GM20000 (cell line): ENCODE data around the gene CCDC30.

Source experiments
- DNase-seq: peaks from one replicate; pipeline ENCODE4 v3.0.0; 2012; ENCODE audit warnings: low spot score
- TF ChIP-seq, protein P1 (sequence below): IDR thresholded peaks from 2 replicates; pipeline ENCODE4 v1.5.1; 2012; ENCODE audit warnings: mild to moderate bottlenecking, control low read depth; ENCODE audit errors: extremely low read depth, missing control alignments

The CCDC30 gene

DNA sequence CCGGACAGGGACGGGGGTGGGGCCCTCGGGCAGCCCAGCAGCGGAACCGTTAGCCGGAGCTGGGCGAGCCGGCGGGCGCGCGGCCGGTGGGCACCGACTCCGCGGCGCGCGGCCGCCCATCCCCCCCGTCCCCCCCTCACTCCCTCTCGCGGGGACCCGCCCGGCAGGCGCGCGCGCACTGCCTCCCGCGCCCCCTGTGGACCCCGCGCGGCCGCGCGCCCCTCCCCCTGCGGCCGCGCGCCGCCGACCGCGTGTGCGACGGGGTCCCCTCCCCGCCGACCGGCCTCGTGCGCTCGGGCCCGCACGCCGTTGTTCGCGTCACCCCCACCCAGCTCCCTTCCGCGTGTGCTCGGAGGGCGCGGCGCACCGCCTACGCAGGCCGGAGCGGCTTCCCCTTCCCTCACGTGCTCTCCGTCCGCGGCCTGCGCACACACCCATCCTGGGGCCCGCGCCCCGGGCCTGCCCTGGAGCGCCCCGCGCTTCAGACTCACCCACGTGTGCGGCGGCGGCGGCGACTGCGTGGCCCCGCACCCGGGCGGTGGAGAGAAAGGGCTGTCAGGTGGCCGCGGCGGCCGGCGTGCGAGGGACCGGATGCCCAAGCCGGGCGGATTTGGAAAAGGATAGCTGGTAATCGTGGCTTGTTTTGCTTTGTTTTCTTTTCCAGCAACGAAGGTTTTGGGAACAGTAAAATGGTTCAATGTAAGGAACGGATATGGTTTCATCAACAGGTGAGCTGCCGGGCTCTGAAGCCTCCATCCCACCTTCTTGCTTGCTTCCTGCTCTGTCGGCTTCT lies 219.8 kb downstream of the CCDC30 start:
- peak; percentile 91 for DNase-seq
- TF ChIP-seq, protein P1, sequence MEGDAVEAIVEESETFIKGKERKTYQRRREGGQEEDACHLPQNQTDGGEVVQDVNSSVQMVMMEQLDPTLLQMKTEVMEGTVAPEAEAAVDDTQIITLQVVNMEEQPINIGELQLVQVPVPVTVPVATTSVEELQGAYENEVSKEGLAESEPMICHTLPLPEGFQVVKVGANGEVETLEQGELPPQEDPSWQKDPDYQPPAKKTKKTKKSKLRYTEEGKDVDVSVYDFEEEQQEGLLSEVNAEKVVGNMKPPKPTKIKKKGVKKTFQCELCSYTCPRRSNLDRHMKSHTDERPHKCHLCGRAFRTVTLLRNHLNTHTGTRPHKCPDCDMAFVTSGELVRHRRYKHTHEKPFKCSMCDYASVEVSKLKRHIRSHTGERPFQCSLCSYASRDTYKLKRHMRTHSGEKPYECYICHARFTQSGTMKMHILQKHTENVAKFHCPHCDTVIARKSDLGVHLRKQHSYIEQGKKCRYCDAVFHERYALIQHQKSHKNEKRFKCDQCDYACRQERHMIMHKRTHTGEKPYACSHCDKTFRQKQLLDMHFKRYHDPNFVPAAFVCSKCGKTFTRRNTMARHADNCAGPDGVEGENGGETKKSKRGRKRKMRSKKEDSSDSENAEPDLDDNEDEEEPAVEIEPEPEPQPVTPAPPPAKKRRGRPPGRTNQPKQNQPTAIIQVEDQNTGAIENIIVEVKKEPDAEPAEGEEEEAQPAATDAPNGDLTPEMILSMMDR: no peak

DNA sequence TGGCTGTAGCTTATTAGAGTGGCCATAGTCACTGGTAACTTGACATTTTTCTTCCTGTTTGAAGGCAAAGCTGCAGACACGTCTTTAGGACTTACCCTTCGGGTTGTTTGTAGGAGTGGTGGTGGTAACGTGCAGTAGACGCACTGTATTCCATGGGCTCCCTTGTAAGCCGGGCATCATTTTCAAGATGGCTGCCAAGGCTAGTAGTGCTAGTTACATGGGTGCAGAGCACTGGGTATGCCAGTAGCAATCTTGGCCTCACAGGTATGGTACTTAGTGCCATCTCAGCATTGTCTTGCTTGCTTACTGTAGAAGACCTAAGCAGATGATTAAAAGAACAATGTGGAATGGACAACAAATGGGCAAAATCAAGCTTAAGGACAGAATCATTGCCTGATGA lies 221.1 kb downstream of the CCDC30 start:
- TF ChIP-seq, protein P1: no peak
- DNase-seq: no peak

DNA sequence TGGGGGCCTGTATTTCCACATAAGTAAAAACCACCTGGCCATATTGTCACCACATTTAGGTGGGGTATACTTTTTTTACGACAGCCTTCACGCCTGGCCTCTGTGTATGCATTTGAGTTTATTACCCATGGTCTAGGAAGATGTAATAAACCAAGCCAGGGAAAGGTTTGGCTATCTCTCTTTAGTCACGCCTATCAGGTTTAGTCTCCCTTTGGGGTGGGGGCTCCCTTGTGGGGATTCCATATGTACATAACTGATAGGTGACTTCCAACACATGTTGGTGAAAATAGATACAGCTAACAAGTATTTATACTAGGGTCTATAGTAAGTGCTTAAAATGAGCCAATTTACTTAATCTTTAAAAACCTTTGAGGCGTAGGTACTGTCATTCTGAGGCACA lies 223.3 kb downstream of the CCDC30 start:
- no peak for DNase-seq
- TF ChIP-seq, protein P1: no peak

DNA sequence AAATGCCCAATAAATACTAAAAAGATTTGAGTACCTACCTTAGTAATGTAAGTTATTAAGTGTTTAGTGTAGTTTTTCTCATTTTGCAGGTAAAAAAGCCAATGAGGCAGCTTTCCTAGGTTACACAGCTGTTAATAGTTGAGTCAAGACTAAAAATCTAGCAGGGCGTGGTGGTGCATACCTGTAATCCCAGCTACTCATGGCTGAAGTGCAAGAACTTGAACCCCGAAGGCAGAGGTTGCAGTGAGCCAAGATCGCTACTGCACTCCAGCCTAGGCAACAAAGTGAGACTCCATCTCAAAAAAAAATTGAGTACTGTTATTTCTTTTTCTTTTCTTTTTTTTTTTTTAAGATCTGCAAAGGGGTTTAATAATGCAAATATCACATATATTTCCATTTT lies 226.8 kb downstream of the CCDC30 start:
- TF ChIP-seq, protein P1: no peak
- no peak for DNase-seq

DNA sequence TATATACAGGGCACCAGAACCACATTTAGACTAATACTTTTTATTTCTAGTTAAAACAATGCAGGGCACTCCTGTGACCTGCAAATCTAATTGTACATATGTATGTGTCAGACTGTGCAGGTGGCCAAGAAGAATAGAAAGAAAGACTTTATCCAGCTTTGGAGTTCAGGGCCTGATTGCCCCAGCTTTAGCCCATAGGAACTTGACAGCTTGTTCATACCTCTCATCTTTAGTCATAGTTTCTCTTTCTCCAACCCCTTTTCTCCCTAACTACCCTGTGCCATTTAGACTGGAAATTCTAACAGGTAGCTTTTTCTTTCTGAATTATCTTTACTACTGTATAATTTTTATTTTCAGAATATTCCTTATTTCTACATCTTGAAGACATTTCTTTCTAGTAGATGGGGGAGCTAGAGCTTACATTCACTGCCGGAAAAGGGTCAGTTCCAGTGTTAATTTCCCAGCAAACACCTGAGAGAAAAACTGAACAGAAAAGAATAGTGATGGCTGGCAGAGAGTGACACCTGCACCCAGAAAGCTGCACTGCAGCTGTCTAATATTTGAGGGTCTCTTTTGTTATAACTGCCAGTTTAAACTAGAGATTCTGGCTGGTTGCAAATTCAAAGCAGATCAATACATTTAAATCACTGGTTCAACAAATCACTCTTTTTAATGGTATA lies 227.5 kb downstream of the CCDC30 start:
- TF ChIP-seq, protein P1: peak; percentile 14
- DNase-seq: no peak

DNA sequence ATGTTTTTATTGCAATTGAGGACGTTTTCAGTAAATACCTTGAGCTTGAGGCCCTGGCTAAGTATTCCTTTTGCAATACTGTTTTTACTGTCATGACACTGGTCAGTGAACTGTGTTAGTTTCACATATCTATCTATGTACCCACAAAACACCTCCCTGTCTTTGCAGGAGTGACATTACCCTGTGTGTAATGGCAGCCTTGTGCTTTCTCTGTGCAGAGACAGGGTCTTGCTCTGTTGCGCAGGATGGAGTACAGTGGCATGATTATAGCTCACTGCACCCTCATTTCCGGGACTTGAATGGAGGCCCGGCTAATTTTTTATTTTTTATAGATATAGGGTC lies 228.0 kb downstream of the CCDC30 start:
- DNase-seq: no peak
- TF ChIP-seq, protein P1: no peak

DNA sequence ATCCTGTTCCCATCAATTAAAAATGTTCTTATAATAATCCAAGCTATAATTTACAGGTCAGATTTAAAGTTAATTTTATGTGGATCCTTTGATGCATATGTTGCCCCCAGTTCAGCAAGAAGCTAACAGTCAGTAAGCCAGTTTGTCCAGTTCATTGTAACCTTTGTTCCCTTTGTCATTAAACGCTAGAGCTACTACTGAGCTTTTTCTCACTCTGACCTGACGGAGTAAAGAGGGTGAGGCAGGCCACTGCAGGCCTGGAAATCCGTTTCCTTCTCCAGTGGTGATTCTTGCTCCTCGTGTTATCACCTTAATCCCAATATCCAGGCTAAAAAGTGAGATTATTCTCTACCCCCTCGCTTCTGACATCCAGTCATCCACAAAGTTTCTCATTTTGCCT lies 229.4 kb downstream of the CCDC30 start:
- TF ChIP-seq, protein P1: no peak
- DNase-seq: no peak
